K562 (cell line): ENCODE data around the gene ST3GAL3. TPM values are rescaled to one million over a fixed set of nuclear protein-coding genes. Genes with fewer than 3 reads are reported as not detected.
A peak's percentile ranks its signal among the peaks of the same experiment; 100 is the strongest.

Source experiments
- CEBPG ChIP-seq, 3 experiments: fragments of 200-800 bp in 1 of 3; sonication (Bioruptor generic) in 1 of 3; sonication (generic) in 1 of 3; formaldehyde crosslinking in 1 of 3; IDR thresholded peaks in 2 of 3; conservative IDR thresholded peaks in 1 of 3; 2 replicates each; pipeline versions ENCODE4 v1.6.1 to v1.8.0; 2016 to 2022; ENCODE audit warnings: missing compliant biosample characterization in 2 of 3, missing genetic modification characterization in 2 of 3, mild to moderate bottlenecking in 1 of 3, missing genetic modification reagents in 1 of 3
- KLF13 ChIP-seq: fragments of 450-650 bp; IDR thresholded peaks from 2 replicates; pipeline ENCODE4 v1.6.1; 2016; ENCODE audit warnings: missing genetic modification characterization, low read depth, mild to moderate bottlenecking, missing compliant biosample characterization, moderate library complexity, borderline replicate concordance
- NFIC ChIP-seq: fragments of 450-650 bp; IDR thresholded peaks from 2 replicates; pipeline ENCODE4 v1.6.1; 2017; ENCODE audit warnings: mild to moderate bottlenecking, inconsistent platforms
- NFRKB ChIP-seq: fragments of 450-650 bp; IDR thresholded peaks from 2 replicates; pipeline ENCODE4 v1.6.1; 2016; ENCODE audit warnings: low read depth
- TRIM24 ChIP-seq, 2 experiments: fragments of 450-650 bp; IDR thresholded peaks; 2 replicates each; pipeline ENCODE4 v1.6.1; 2016
- WHSC1 ChIP-seq: IDR thresholded peaks from one replicate; pipeline ENCODE4 v1.6.1; 2012; ENCODE audit warnings: low read length, control low read depth, inconsistent platforms
- ZC3H8 ChIP-seq: fragments of 450-650 bp; IDR thresholded peaks from 2 replicates; pipeline ENCODE4 v1.6.1; 2017
- ZFP30 ChIP-seq: fragments of 250-450 bp; sonication (Bioruptor Pico); IDR thresholded peaks from 2 replicates; pipeline ENCODE4 v1.8.0; 2022; ENCODE audit warnings: moderate library complexity, mild to moderate bottlenecking, inconsistent platforms, borderline replicate concordance
- ZNF121 ChIP-seq: sonication (generic); formaldehyde crosslinking; conservative IDR thresholded peaks from 2 replicates; pipeline ENCODE4 v1.8.0; 2022; ENCODE audit warnings: missing genetic modification reagents
- ZNF699 ChIP-seq: fragments of 250-450 bp; sonication (Bioruptor Pico); IDR thresholded peaks from 2 replicates; pipeline ENCODE4 v1.8.0; 2021; ENCODE audit warnings: mild to moderate bottlenecking, moderate library complexity; ENCODE audit not compliant: insufficient replicate concordance
- polyA plus RNA-seq, 8 experiments: library from polyadenylated mRNA; depleted of rRNA in 4 of 8; stranded (reverse) in 5 of 8; unstranded in 3 of 8; fragments of >200 nt; fragmentation: Nextera tagmentation in 2 of 8; fragmentation: Illumina TruSeq in 1 of 8; extraction: Ambion mirVana in 2 of 8; extraction: Trizol in 1 of 8; gene quantifications; 2 replicates each; pipeline versions ENCODE4 v1.2.1 to v1.2.3, GENCODE V29; 2011 to 2014; ENCODE audit warnings: inconsistent platforms in 1 of 8, missing spikeins in 1 of 8
- total RNA-seq, 7 experiments: library from RNA; depleted of rRNA in 6 of 7; stranded (reverse); fragments of >200 nt in 6 of 7; fragmentation: Illumina TruSeq in 2 of 7; extraction: Trizol in 2 of 7; gene quantifications; 2 replicates each; pipeline versions ENCODE4 v1.2.1 to v1.2.3, GENCODE V29; 2011 to 2021; ENCODE audit warnings: low replicate concordance in 1 of 7
- TF ChIP-seq, protein P1 (sequence below): fragments of 200-800 bp; sonication (Bioruptor generic); IDR thresholded peaks from 2 replicates; pipeline ENCODE4 v1.6.1; 2016; ENCODE audit warnings: missing genetic modification characterization, missing compliant biosample characterization
- TF ChIP-seq, protein P2 (sequence below): sonication (generic); formaldehyde crosslinking; IDR thresholded peaks from 2 replicates; pipeline ENCODE4 v1.8.0; 2022; ENCODE audit warnings: missing genetic modification reagents, mild to moderate bottlenecking, borderline replicate concordance
- TF ChIP-seq, protein P3 (sequence below), 2 experiments: IDR thresholded peaks; 2 replicates each; pipeline ENCODE4 v1.6.1; 2011; ENCODE audit warnings: borderline replicate concordance in 1 of 2, control low read depth in 1 of 2, low read depth in 1 of 2, low read length in 1 of 2, mild to moderate bottlenecking in 1 of 2, mixed read lengths in 1 of 2, moderate library complexity in 1 of 2; ENCODE audit not compliant: insufficient read depth in 1 of 2, insufficient read length in 1 of 2, poor library complexity in 1 of 2, severe bottlenecking in 1 of 2; ENCODE audit errors: extremely low read depth in 1 of 2

ST3GAL3 gene
- total and polyA plus RNA-seq, 9 of the 15 experiments (the other 6 are each of a cell fraction or from before 2014, with no cell fraction given): 1.2 to 18.9 (median 11.0) TPM

DNA sequence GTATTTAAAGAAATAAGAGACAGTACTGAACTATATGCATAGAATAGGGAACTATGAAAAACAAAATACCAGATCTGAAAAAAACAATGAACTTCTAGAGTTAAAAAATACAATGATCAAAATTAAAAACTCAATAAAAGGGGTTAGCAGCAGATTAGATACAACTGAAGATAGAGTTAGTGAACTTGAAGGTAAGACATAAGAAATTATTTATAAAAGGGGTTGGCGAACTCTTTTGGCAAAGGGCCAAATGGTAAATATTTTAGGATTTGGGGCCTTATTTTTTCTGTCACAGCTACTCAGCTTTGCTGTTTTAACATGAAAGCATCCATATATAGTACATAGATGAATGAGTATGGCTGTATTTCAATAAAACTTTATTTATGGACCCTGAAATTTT, 111.4 kb downstream of the ST3GAL3 start (continued):
- TF ChIP-seq, protein P1, sequence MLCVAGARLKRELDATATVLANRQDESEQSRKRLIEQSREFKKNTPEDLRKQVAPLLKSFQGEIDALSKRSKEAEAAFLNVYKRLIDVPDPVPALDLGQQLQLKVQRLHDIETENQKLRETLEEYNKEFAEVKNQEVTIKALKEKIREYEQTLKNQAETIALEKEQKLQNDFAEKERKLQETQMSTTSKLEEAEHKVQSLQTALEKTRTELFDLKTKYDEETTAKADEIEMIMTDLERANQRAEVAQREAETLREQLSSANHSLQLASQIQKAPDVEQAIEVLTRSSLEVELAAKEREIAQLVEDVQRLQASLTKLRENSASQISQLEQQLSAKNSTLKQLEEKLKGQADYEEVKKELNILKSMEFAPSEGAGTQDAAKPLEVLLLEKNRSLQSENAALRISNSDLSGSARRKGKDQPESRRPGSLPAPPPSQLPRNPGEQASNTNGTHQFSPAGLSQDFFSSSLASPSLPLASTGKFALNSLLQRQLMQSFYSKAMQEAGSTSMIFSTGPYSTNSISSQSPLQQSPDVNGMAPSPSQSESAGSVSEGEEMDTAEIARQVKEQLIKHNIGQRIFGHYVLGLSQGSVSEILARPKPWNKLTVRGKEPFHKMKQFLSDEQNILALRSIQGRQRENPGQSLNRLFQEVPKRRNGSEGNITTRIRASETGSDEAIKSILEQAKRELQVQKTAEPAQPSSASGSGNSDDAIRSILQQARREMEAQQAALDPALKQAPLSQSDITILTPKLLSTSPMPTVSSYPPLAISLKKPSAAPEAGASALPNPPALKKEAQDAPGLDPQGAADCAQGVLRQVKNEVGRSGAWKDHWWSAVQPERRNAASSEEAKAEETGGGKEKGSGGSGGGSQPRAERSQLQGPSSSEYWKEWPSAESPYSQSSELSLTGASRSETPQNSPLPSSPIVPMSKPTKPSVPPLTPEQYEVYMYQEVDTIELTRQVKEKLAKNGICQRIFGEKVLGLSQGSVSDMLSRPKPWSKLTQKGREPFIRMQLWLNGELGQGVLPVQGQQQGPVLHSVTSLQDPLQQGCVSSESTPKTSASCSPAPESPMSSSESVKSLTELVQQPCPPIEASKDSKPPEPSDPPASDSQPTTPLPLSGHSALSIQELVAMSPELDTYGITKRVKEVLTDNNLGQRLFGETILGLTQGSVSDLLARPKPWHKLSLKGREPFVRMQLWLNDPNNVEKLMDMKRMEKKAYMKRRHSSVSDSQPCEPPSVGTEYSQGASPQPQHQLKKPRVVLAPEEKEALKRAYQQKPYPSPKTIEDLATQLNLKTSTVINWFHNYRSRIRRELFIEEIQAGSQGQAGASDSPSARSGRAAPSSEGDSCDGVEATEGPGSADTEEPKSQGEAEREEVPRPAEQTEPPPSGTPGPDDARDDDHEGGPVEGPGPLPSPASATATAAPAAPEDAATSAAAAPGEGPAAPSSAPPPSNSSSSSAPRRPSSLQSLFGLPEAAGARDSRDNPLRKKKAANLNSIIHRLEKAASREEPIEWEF (CRISPR knock-in tag): no peak
- TF ChIP-seq WHSC1 (no peak), KLF13 (no peak), ZFP30 (CRISPR knock-in tag) (peak; percentile 95), ZNF121 (CRISPR knock-in tag) (no peak), ZNF699 (no peak), TRIM24 (IDR thresholded peaks at IDR 0.05) (peak; percentile 23 to 78; a peak in 3 of 4 replicates), CEBPG (CRISPR knock-in tag; IDR thresholded peaks at IDR 0.05) (no peak), CEBPG (tag; conservative IDR thresholded peaks at IDR 0.05 in 1 of 2, IDR thresholded peaks at IDR 0.05 in 1 of 2) (no peak), NFIC (peak; percentile 99), NFRKB (no peak), ZC3H8 (no peak)
- TF ChIP-seq, protein P2, sequence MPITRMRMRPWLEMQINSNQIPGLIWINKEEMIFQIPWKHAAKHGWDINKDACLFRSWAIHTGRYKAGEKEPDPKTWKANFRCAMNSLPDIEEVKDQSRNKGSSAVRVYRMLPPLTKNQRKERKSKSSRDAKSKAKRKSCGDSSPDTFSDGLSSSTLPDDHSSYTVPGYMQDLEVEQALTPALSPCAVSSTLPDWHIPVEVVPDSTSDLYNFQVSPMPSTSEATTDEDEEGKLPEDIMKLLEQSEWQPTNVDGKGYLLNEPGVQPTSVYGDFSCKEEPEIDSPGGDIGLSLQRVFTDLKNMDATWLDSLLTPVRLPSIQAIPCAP (CRISPR knock-in tag): no peak
- TF ChIP-seq, protein P3, sequence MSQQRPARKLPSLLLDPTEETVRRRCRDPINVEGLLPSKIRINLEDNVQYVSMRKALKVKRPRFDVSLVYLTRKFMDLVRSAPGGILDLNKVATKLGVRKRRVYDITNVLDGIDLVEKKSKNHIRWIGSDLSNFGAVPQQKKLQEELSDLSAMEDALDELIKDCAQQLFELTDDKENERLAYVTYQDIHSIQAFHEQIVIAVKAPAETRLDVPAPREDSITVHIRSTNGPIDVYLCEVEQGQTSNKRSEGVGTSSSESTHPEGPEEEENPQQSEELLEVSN (IDR thresholded peaks at IDR 0.05; ENCODE audit: borderline replicate concordance in 1 of 2, extremely low read depth in 1 of 2, insufficient read depth in 1 of 2, insufficient read length in 1 of 2, low read depth in 1 of 2, low read length in 1 of 2, poor library complexity in 1 of 2, severe bottlenecking in 1 of 2): no peak
